Panc1 (cell line): ENCODE data around the gene BCR. TPM values are rescaled to one million over a fixed set of nuclear protein-coding genes. Genes with fewer than 3 reads are reported as not detected.

Experiments used
- ATAC-seq: fragments of 200-7000 bp; cut with Tn5 transposase; 2 replicates; pipeline ENCODE4 v1.9.1; 2020; ENCODE audit warnings: mild to moderate bottlenecking, moderate library complexity
- BruUV-seq: library from RNA; stranded (reverse); fragments of 400-500 nt; replicated peaks from 2 replicates; lab custom pipeline; 2021; lab: Mats Ljungman, UMichigan
- CTCF ChIA-PET: fragments of 300-600 bp; sonication (Branson Sonifier 250); formaldehyde crosslinking; loops from one replicate; lab custom pipeline; 2022; ENCODE audit warnings: antibody characterized with exemption; lab: Charles Lee
- POLR2A ChIA-PET: fragments of 300-600 bp; sonication (Branson Sonifier 250); formaldehyde crosslinking; loops from one replicate; lab custom pipeline; 2022; ENCODE audit warnings: antibody characterized with exemption; lab: Charles Lee
- DNase-seq: peaks from one replicate; pipeline ENCODE4 v3.0.0-alpha.2; 2010; ENCODE audit warnings: low read depth, low spot score
- H3K27ac ChIP-seq: 2 replicates; pipeline ENCODE4 v1.5.1; 2011; ENCODE audit warnings: mild to moderate bottlenecking, low read length, inconsistent platforms
- H3K27me3 ChIP-seq: fragments of 200-500 bp; sonication (Bioruptor generic); 2 replicates; pipeline ENCODE4 v1.6.0; 2014; ENCODE audit warnings: low read length, inconsistent platforms; ENCODE audit not compliant: control insufficient read depth, insufficient read depth
- H3K36me3 ChIP-seq: fragments of 200-500 bp; sonication (Bioruptor generic); 2 replicates; pipeline ENCODE4 v1.5.1; 2014; ENCODE audit warnings: inconsistent platforms, mild to moderate bottlenecking, low read length, moderate library complexity; ENCODE audit not compliant: control insufficient read depth, insufficient read depth
- H3K4me1 ChIP-seq: 2 replicates; pipeline ENCODE4 v1.5.1; 2011; ENCODE audit warnings: inconsistent platforms, mild to moderate bottlenecking, low read length, moderate library complexity; ENCODE audit not compliant: control insufficient read depth, insufficient read depth
- H3K4me3 ChIP-seq, 2 experiments: 2 replicates each; pipeline ENCODE4 v1.5.1; 2011 to 2012; ENCODE audit warnings: low read depth in 2 of 2, low read length in 2 of 2, mild to moderate bottlenecking in 2 of 2, inconsistent platforms in 1 of 2, moderate library complexity in 1 of 2
- H3K9me3 ChIP-seq: fragments of 200-500 bp; sonication (Bioruptor generic); 2 replicates; pipeline ENCODE4 v1.5.1; 2014; ENCODE audit warnings: low read depth, mild to moderate bottlenecking, inconsistent platforms, low read length, moderate library complexity; ENCODE audit not compliant: control insufficient read depth, insufficient read depth
- CTCF ChIP-seq: fragments of 450-650 bp; IDR thresholded peaks from 2 replicates; pipeline ENCODE4 v1.5.1; 2017; ENCODE audit warnings: mild to moderate bottlenecking
- POLR2AphosphoS5 ChIP-seq: IDR thresholded peaks from 2 replicates; pipeline ENCODE4 v1.6.1; 2012; ENCODE audit warnings: mild to moderate bottlenecking, low read depth, low read length, moderate library complexity
- REST ChIP-seq, 2 experiments: IDR thresholded peaks; 2 replicates each; pipeline ENCODE4 v1.6.1; 2011 to 2012; ENCODE audit warnings: low read depth in 2 of 2, control low read depth in 1 of 2, low read length in 1 of 2, mild to moderate bottlenecking in 1 of 2, moderate library complexity in 1 of 2; ENCODE audit not compliant: insufficient read depth in 1 of 2
- SIN3A ChIP-seq: IDR thresholded peaks from 2 replicates; pipeline ENCODE4 v1.6.1; 2012; ENCODE audit warnings: low read depth, mild to moderate bottlenecking, low read length, moderate library complexity, borderline replicate concordance; ENCODE audit not compliant: insufficient read depth
- TCF7L2 ChIP-seq: IDR thresholded peaks from 2 replicates; pipeline ENCODE4 v1.6.1; 2011; ENCODE audit warnings: mild to moderate bottlenecking, low read depth, low read length, inconsistent platforms
- in situ Hi-C: cut with HindIII; loops from 2 replicates; pipeline ENCODE4 v1.10.0; 2016; ENCODE audit warnings: low sequenced_read_pairs, low pct_unique_long_range_greater_than_20kb
- intact Hi-C: fragments of 100-400 bp; cut with micrococcal nuclease; formaldehyde crosslinking; loops from one replicate; pipeline ENCODE4 v1.10.0; 2022; ENCODE audit not compliant: unreplicated experiment
- total RNA-seq: library from RNA; stranded (reverse); gene quantifications from one replicate; pipeline ENCODE4 v1.2.1, GENCODE V29; 2021; ENCODE audit not compliant: unreplicated experiment

The BCR gene
- total RNA-seq, 1 experiment from 2014 or later, result 32.1 TPM

DNA sequence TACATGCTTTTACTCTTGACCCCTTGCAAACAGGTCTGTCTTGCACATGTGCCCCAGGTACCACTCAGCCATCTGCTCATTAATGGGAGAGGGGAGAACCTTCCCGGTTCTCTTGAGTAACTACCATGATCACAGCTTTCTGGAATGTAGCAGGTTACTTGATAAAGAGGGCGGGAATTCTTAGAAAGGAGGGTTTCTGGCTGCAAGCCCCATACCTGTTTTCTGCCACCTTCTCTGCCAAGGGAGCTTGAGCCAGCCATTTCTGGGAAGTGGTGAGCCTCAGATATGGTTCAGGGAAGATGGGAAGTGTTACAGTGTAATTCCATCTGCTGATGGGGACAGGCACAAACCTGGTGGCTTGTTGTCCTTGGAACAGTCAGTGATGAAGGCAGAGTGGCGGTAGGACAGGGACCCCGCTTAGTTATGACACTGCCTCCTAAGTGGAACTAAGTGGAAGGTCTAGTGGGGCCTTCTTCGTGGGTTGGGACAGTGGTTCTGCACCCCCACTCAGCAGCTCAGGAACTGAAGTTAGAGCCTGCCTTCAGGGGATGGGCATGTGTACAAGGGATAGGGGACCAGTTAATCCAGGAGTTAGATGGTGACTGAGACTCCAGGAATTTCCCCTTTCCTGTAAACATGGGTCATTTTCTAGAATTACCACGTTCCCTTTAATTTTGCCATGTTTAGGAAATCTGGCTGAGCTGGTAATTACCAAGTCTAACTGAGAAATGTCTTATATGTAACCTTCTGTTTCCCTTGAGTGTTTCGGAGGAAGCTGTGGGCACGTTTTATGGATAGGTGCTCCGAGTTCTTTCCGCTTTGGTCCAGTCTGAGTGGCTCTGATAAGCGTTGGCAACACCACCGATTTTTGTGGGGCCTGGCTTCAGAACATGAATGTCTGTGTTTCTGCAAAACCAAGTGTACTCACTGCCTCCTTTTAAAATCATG is 35.3 kb downstream of the BCR start:
- in situ Hi-C loops (no loop called here), intact Hi-C loops (loop anchor here (2.0 kb wide), 1 partner anchor 21 kb away; no protein-coding TSS in a partner anchor)
- DNase-seq (no peak), ATAC-seq (no peak)
- Histone ChIP-seq H3K36me3 (no peaks in the 10 kb centered on the region), H3K4me1 (no peaks in the 10 kb centered on the region; the same call in none of the 2 replicates), H3K9me3 (no peaks in the 10 kb centered on the region), H3K27me3 (no peaks in the 10 kb centered on the region), H3K27ac (no peak overlapping the region), H3K4me3 (no peak overlapping the region)
- TF ChIP-seq POLR2AphosphoS5, result no peak
- no peak for TF ChIP-seq TCF7L2
- no peak for TF ChIP-seq CTCF
- no peak for TF ChIP-seq SIN3A
- no peak for TF ChIP-seq REST (IDR thresholded peaks at IDR 0.05; ENCODE audit: insufficient read depth in 1 of 2, low read depth in 2 of 2, low read length in 1 of 2)
- BruUV-seq, result no TSS peak
- CTCF ChIA-PET, result no interaction called here
- POLR2A ChIA-PET, result no interaction called here

GRCh38 chr22:23216461-23217170 is 36.3 kb downstream of the BCR start:
- H3K27me3 ChIP-seq, result no peaks in the 10 kb centered on the region
- CTCF ChIA-PET, result no interaction called here
- no peaks in the 10 kb centered on the region for H3K9me3 ChIP-seq
- H3K27ac ChIP-seq, result no peak overlapping the region
- in situ Hi-C loops (no loop called here), intact Hi-C loops (loop anchor here (2.0 kb wide), 1 partner anchor 20 kb away; no protein-coding TSS in a partner anchor)
- no peak for TF ChIP-seq CTCF
- BruUV-seq, result no TSS peak
- POLR2A ChIA-PET, result no interaction called here
- no peaks in the 10 kb centered on the region; the same call in none of the 2 replicates for H3K4me1 ChIP-seq
- ATAC-seq (no peak), DNase-seq (no peak)
- H3K36me3 ChIP-seq, result no peaks in the 10 kb centered on the region
- H3K4me3 ChIP-seq, result no peak overlapping the region
